ENCODE results near the gene PIP4K2C.

DNA sequence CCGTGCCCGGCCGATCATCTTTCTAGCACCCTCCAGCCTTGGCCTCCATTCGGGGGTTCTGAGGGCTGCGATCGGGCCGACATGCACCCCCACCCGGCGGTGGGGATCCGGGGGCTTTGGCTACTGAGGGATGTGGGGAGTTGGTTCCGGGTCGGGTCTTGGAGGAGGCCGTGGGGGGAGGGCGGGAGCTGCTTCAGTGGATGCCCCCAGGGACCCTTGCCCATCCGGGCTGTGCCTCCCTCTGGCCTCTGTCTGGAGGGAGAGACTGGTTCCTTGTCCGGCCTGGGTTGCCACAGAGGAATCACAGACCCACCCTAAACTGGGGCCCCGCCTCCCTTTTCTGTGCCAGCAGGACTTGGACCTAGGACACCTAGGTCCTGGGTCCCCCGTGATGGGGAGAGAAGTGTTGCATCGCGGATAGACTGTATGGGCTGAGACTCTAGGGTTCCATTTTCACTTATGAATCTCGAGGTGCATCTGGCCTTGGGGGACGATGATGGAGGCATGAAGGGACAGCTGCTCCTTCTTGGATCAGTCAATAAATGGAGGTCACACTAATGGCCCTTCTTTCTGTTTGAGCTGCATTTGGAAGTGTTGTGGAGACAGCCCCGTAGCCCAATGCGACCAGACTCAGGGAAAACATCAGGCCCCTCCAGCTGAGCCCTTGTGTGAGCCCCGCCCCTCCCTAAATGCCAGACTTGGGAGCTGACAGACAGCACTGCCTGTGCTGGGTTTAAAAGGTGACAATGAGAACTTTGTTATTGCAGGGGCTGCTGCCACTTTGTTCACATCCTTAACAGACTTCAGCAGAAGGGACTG lies 14.2 kb downstream of the PIP4K2C start:
- TF ChIP-seq, protein P1, sequence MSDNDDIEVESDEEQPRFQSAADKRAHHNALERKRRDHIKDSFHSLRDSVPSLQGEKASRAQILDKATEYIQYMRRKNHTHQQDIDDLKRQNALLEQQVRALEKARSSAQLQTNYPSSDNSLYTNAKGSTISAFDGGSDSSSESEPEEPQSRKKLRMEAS (IDR thresholded peaks at IDR 0.05; ENCODE audit: low read depth, low read length), result no peak
- TF ChIP-seq, protein P2, sequence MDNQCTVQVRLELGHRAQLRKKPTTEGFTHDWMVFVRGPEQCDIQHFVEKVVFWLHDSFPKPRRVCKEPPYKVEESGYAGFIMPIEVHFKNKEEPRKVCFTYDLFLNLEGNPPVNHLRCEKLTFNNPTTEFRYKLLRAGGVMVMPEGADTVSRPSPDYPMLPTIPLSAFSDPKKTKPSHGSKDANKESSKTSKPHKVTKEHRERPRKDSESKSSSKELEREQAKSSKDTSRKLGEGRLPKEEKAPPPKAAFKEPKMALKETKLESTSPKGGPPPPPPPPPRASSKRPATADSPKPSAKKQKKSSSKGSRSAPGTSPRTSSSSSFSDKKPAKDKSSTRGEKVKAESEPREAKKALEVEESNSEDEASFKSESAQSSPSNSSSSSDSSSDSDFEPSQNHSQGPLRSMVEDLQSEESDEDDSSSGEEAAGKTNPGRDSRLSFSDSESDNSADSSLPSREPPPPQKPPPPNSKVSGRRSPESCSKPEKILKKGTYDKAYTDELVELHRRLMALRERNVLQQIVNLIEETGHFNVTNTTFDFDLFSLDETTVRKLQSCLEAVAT (IDR thresholded peaks at IDR 0.05), result no peak
- TF ChIP-seq, protein P3, sequence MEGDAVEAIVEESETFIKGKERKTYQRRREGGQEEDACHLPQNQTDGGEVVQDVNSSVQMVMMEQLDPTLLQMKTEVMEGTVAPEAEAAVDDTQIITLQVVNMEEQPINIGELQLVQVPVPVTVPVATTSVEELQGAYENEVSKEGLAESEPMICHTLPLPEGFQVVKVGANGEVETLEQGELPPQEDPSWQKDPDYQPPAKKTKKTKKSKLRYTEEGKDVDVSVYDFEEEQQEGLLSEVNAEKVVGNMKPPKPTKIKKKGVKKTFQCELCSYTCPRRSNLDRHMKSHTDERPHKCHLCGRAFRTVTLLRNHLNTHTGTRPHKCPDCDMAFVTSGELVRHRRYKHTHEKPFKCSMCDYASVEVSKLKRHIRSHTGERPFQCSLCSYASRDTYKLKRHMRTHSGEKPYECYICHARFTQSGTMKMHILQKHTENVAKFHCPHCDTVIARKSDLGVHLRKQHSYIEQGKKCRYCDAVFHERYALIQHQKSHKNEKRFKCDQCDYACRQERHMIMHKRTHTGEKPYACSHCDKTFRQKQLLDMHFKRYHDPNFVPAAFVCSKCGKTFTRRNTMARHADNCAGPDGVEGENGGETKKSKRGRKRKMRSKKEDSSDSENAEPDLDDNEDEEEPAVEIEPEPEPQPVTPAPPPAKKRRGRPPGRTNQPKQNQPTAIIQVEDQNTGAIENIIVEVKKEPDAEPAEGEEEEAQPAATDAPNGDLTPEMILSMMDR (IDR thresholded peaks at IDR 0.05 in 2 of 3, conservative IDR thresholded peaks at IDR 0.05 in 1 of 3; ENCODE audit: control insufficient read depth in 2 of 3, extremely low read depth in 1 of 3, insufficient read depth in 1 of 3, low read depth in 3 of 3, low read length in 3 of 3), result no peak
